ENCODE data around the gene GPRC5B. TPM values are rescaled to one million over a fixed set of nuclear protein-coding genes. Genes with fewer than 3 reads are reported as not detected.

Gene GPRC5B
- total RNA-seq, 4 donors from 2014 or later, result 1.9 to 17.3 (median 5.1) TPM

DNA sequence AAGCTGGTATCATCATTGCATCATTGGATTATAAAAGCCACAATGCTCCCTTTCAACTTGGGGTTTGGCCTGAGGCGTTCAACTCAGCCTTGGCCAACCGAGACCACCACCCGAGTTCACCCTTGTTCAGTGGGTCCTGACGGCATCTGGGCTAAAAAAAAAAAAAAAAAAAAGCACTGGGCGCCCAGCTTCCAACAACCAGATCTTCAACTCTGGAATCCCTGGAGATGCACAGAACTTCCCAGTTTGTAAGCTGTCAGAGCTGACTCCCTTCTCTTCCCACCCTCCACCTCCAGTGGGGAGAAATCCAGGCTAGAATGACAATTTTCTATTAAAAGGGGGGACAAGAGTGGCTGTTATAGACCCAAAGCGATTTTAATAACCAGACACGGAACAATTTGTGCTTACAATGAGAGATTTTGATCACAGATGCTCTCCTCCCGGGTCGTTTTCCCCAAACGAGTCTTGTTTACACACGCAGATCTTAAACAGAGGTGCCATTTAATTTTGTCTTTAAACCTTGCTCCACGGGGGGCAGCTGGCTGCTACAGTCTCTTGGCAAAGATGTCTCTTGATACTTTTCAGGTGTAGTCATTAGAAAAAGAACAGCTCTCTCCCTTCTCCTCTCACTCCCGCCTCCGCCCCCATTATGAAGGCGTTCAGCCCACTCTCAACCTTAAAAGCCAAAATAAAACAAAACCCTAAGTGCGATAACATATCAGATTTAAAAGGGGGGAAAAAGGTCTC, 26.9 kb downstream of the GPRC5B start:
- in situ Hi-C loops (cut with MboI; ENCODE audit: low pct_ligation_motif_present in 1 of 4, low pct_unique_long_range_greater_than_20kb in 1 of 4, low sequenced_read_pairs in 3 of 4), result no loop called here
- Histone ChIP-seq H3K4me1 (no peaks in the 10 kb centered on the region), H3K36me3 (no peaks in the 10 kb centered on the region), H3K4me3 (no peak overlapping the region), H3K27ac (no peak overlapping the region), H3K27me3 (no peaks in the 10 kb centered on the region), H3K9me3 (no peaks in the 10 kb centered on the region)
- WGBS, 2 donors (ENCODE audit: low coverage in 1 of 2), result 75 to 79% methylated on average over 12 to 16 of the region's 16 CpGs
- intact Hi-C loops (cut with DNase I; ENCODE audit: low total_unique reads), result no loop called here
- no peak for TF ChIP-seq POLR2AphosphoS5 (IDR thresholded peaks at IDR 0.05)
- TF ChIP-seq, protein P1, sequence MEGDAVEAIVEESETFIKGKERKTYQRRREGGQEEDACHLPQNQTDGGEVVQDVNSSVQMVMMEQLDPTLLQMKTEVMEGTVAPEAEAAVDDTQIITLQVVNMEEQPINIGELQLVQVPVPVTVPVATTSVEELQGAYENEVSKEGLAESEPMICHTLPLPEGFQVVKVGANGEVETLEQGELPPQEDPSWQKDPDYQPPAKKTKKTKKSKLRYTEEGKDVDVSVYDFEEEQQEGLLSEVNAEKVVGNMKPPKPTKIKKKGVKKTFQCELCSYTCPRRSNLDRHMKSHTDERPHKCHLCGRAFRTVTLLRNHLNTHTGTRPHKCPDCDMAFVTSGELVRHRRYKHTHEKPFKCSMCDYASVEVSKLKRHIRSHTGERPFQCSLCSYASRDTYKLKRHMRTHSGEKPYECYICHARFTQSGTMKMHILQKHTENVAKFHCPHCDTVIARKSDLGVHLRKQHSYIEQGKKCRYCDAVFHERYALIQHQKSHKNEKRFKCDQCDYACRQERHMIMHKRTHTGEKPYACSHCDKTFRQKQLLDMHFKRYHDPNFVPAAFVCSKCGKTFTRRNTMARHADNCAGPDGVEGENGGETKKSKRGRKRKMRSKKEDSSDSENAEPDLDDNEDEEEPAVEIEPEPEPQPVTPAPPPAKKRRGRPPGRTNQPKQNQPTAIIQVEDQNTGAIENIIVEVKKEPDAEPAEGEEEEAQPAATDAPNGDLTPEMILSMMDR (IDR thresholded peaks at IDR 0.05), result no peak
- no peak for TF ChIP-seq POLR2A (IDR thresholded peaks at IDR 0.05)
- TF ChIP-seq EP300 (IDR thresholded peaks at IDR 0.05; ENCODE audit: low read depth), result no peak
- DNase-seq, result no peak

DNA sequence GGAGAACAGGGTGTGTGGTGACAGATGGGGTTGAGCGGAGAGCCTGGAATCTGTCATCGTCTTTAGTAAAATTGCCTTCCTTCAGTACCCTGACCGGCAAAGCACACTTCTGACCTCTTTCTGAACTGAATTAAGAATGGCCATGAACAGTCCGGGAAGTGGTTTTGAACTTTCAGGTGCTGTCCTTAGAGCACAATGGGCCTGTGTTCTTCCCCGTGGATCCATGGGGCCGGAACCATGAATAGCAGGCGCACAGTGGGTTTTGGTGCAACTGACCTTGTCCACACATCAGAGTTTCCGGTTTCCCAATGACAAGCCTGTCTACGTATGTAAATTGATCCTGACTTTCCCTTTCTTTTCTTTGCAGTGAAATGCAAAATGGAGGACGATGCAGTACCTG, 28.5 kb downstream of the GPRC5B start:
- Histone ChIP-seq H3K4me1 (no peaks in the 10 kb centered on the region), H3K27me3 (no peaks in the 10 kb centered on the region), H3K9me3 (no peaks in the 10 kb centered on the region), H3K36me3 (no peaks in the 10 kb centered on the region), H3K27ac (no peak overlapping the region), H3K4me3 (no peak overlapping the region)
- in situ Hi-C loops (cut with MboI; ENCODE audit: low pct_ligation_motif_present in 1 of 4, low pct_unique_long_range_greater_than_20kb in 1 of 4, low sequenced_read_pairs in 3 of 4) (no loop called here), intact Hi-C loops (cut with DNase I; ENCODE audit: low total_unique reads) (no loop called here)
- TF ChIP-seq, protein P1 (IDR thresholded peaks at IDR 0.05), result no peak
- TF ChIP-seq EP300 (IDR thresholded peaks at IDR 0.05; ENCODE audit: low read depth) (no peak), POLR2A (IDR thresholded peaks at IDR 0.05) (no peak), POLR2AphosphoS5 (IDR thresholded peaks at IDR 0.05) (no peak)
- DNase-seq, result no peak
- WGBS, 2 donors (ENCODE audit: low coverage in 1 of 2), result 87 to 88% methylated on average over 4 to 10 of the region's 10 CpGs

- TF ChIP-seq POLR2A (IDR thresholded peaks at IDR 0.05), result no peak
- TF ChIP-seq POLR2AphosphoS5 (IDR thresholded peaks at IDR 0.05), result no peak
- no peak for TF ChIP-seq EP300 (IDR thresholded peaks at IDR 0.05; ENCODE audit: low read depth)
- TF ChIP-seq, protein P1 (IDR thresholded peaks at IDR 0.05), result no peak
- in situ Hi-C loops (cut with MboI; ENCODE audit: low pct_ligation_motif_present in 1 of 4, low pct_unique_long_range_greater_than_20kb in 1 of 4, low sequenced_read_pairs in 3 of 4) (no loop called here), intact Hi-C loops (cut with DNase I; ENCODE audit: low total_unique reads) (no loop called here)
- Histone ChIP-seq H3K4me3 (no peak overlapping the region), H3K9me3 (no peaks in the 10 kb centered on the region), H3K27me3 (no peaks in the 10 kb centered on the region), H3K36me3 (no peaks in the 10 kb centered on the region), H3K27ac (no peak overlapping the region), H3K4me1 (no peaks in the 10 kb centered on the region)
- 79% methylated on average over 6 of the region's 6 CpGs; no CpG with 5 or more reads in 1 of the 2 donors for WGBS, 2 donors (ENCODE audit: low coverage in 1 of 2)
- no peak for DNase-seq
Observed at GRCh38 chr16:19854543-19854876, 30.1 kb downstream of the GPRC5B start.

GRCh38 chr16:19853742-19854542, 30.7 kb downstream of the GPRC5B start:
- no peaks in the 10 kb centered on the region for H3K4me1 ChIP-seq
- intact Hi-C loops (cut with DNase I; ENCODE audit: low total_unique reads), result no loop called here
- TF ChIP-seq POLR2A (IDR thresholded peaks at IDR 0.05), result no peak
- TF ChIP-seq, protein P1 (IDR thresholded peaks at IDR 0.05), result no peak
- no peak for TF ChIP-seq POLR2AphosphoS5 (IDR thresholded peaks at IDR 0.05)
- TF ChIP-seq EP300 (IDR thresholded peaks at IDR 0.05; ENCODE audit: low read depth), result no peak
- no peak for DNase-seq
- 64% methylated on average over 7 of the region's 7 CpGs; no CpG with 5 or more reads in 1 of the 2 donors for WGBS, 2 donors (ENCODE audit: low coverage in 1 of 2)
- H3K27ac ChIP-seq, result no peak overlapping the region
- no peak overlapping the region for H3K4me3 ChIP-seq
- no peaks in the 10 kb centered on the region for H3K36me3 ChIP-seq
- H3K9me3 ChIP-seq, result no peaks in the 10 kb centered on the region
- no peaks in the 10 kb centered on the region for H3K27me3 ChIP-seq
- in situ Hi-C loops (cut with MboI; ENCODE audit: low pct_ligation_motif_present in 1 of 4, low pct_unique_long_range_greater_than_20kb in 1 of 4, low sequenced_read_pairs in 3 of 4), result no loop called here

Measured in transverse colon (tissue), 4 donors.